GM12801 (cell line): Measurements from ENCODE around the gene ZNF286A.

Source experiments
- CTCF ChIP-seq: IDR thresholded peaks from one replicate; pipeline ENCODE4 v1.5.1; 2011; ENCODE audit warnings: control low read depth; ENCODE audit not compliant: insufficient read length; ENCODE audit errors: extremely low read depth

Gene ZNF286A

GRCh38 chr17:15744074-15744676, 44.6 kb downstream of the ZNF286A start:
- TF ChIP-seq CTCF: no peak

GRCh38 chr17:15744885-15745284, 45.3 kb downstream of the ZNF286A start:
- no peak for TF ChIP-seq CTCF
